ENCODE results near the gene MYO6.

The MYO6 gene

DNA sequence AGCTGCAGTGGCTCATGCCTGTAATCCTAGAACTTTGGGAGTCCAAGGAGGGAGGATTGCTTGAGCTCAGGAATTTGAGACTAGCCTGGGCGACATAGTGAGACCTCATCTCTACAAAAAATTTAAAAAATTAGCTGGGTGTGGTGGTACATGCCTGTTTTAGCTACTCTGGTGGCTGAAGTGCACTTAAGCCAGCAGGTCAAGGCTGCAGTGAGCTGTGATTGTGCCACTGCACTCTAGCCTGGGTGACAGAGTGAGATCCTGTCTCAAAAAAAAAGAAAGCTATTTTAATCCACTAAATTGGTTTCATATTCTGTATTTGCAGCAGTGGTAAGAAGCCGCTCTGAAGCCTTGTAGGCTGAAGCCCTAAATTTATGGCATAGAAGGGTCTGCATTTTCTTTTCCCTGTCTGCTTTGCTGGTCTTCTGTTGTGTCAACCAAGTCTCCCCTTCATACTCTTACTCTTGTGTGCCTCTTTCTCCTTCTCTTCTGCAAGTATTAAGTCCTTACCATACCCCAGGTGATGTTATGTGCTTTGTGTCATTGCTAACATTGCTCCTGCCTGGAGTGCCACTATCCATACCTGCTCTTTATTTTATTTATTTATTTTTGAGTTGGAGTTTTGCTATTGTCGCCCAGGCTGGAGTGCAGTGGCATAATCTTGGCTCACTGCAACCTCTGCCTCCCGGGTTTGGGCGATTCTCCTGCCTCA, 70.9 kb downstream of the MYO6 start:
- DNase-seq (ENCODE audit: low read depth in 2 of 2, low spot score in 1 of 2): no peak

GRCh38 chr6:75824160-75824559, 75.1 kb downstream of the MYO6 start:
- no peak for DNase-seq (ENCODE audit: low read depth in 2 of 2, low spot score in 1 of 2)

DNA sequence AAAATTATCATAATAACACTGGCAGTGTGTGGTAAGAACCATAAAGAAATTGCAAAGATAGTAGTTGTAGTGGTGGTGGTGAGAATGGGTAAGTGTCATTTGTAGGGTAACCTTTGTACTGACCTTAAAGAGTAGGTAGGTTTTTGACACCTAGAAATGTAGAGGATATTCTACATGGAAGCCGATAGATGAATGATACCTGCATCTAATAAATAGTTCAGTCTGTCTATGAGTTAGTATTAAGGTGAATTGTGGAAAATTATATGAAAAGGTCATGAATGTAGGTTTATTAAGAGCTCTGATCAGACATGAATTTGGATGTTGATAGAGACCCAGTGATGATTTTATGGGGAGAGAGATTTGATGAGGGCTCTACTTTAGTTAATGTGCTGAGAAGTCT, 78.1 kb downstream of the MYO6 start:
- no peak for DNase-seq (ENCODE audit: low read depth in 2 of 2, low spot score in 1 of 2)

GRCh38 chr6:75830959-75831885, 82.2 kb downstream of the MYO6 start:
- DNase-seq (ENCODE audit: low read depth in 2 of 2, low spot score in 1 of 2): no peak

GRCh38 chr6:75834447-75834846, 85.4 kb downstream of the MYO6 start:
- DNase-seq (ENCODE audit: low read depth in 2 of 2, low spot score in 1 of 2): no peak

- DNase-seq (ENCODE audit: low read depth in 2 of 2, low spot score in 1 of 2): no peak
Measured at GRCh38 chr6:75842191-75842590, 93.2 kb downstream of the MYO6 start.

GRCh38 chr6:75842732-75843131, 93.7 kb downstream of the MYO6 start:
- no peak for DNase-seq (ENCODE audit: low read depth in 2 of 2, low spot score in 1 of 2)

DNA sequence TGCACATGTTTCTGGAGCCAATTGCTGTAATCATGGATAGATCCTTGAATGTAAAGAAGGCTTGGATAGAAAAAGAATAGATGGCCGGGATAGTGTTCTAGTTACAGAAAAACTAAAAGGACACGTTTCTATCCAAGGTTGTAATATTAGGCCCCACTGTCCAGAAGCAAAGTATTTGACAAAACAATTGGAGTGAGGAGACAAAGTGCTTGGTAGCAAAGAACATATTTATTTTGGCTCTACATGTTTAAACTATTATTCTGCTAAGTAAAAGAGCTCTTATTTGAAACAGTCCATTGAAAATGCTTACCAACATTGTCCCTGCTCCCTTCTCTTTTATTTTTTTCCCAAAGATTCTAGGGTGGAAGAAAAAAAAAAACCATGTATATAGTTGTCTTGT, 94.4 kb downstream of the MYO6 start:
- DNase-seq (ENCODE audit: low read depth in 2 of 2, low spot score in 1 of 2): no peak

DNA sequence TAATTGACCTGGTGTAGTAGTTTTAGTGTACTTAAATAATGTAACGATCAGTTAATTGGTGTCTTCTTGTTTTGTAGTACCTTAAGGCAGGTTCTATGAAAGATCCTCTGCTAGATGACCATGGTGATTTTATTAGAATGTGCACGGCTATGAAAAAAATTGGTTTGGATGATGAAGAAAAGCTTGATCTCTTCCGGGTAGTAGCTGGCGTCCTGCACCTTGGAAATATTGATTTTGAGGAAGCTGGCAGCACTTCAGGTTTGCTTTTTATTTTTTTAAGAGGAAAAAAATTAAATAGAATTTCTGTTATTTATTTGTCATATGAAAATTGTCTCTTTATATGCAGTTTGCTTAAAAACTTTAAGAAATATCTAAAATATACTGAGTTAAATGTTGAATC, 99.2 kb downstream of the MYO6 start:
- no peak for DNase-seq (ENCODE audit: low read depth in 2 of 2, low spot score in 1 of 2)

GRCh38 chr6:75849329-75850025, 100.4 kb downstream of the MYO6 start:
- no peak for DNase-seq (ENCODE audit: low read depth in 2 of 2, low spot score in 1 of 2)

GRCh38 chr6:75850026-75850833, 101.2 kb downstream of the MYO6 start:
- DNase-seq (ENCODE audit: low read depth in 2 of 2, low spot score in 1 of 2): no peak

DNA sequence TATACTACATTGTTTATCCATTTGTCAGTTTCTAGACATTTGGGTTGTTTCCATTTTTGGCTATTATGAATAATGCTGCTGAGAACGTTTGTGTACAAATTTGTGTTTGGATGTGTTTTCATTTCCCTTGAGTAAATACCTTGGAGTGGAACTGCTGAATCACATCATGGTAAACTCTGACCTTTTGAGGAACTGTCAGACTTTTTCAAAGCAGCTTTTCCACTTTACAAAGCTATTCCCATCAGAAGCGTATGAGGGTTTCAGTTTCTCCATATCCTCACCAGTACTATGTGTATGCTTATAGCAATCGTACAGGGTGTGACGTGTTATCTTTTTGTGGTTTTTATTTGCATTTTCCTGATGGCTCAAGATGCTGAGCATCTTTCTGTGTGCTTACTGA, 103.7 kb downstream of the MYO6 start:
- no peak for DNase-seq (ENCODE audit: low read depth in 2 of 2, low spot score in 1 of 2)

- no peak for DNase-seq (ENCODE audit: low read depth in 2 of 2, low spot score in 1 of 2)
Measured at GRCh38 chr6:75853806-75854205, 104.8 kb downstream of the MYO6 start.

GRCh38 chr6:75855052-75855451, 106.0 kb downstream of the MYO6 start:
- no peak for DNase-seq (ENCODE audit: low read depth in 2 of 2, low spot score in 1 of 2)

GRCh38 chr6:75856902-75857301, 107.9 kb downstream of the MYO6 start:
- no peak for DNase-seq (ENCODE audit: low read depth in 2 of 2, low spot score in 1 of 2)

DNA sequence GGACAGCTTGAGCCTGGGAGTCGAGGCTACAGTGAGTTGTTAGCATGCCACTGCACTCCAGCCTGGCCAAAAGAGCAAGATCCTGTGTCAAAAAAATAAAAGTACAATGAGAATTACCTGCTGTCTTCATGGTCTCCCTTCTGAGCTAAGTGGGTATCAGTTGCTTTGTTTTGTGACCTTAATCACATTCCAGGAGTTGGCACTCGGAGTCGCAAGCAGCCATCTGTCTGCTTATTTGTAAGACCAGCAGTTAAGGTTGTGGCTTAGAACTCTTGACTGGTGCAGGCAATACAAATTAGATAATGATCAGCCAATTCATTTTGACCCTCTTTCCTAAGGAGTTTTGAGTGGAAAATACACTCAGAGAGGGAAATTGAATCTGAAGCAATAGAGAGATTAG, 114.0 kb downstream of the MYO6 start:
- DNase-seq (ENCODE audit: low read depth in 2 of 2, low spot score in 1 of 2): no peak

DNA sequence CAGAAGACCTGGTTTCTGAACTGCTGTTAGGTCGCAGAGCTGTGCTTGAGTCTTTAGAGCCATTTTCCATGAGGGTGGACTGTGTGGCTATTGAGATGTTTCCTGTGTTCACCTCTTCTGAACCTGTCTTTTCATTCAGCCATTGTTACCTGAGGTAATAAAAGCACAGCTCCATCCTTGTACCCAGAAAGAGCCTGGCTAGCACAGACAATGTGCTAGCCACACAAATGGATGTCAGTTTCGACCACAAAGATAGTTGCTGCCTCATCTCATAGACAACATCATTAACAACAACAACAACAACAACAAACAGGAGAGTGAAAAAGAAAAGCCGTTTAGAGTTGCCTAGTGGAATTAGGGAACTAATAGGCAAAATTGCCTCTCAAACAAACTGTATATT, 114.7 kb downstream of the MYO6 start:
- no peak for DNase-seq (ENCODE audit: low read depth in 2 of 2, low spot score in 1 of 2)

DNA sequence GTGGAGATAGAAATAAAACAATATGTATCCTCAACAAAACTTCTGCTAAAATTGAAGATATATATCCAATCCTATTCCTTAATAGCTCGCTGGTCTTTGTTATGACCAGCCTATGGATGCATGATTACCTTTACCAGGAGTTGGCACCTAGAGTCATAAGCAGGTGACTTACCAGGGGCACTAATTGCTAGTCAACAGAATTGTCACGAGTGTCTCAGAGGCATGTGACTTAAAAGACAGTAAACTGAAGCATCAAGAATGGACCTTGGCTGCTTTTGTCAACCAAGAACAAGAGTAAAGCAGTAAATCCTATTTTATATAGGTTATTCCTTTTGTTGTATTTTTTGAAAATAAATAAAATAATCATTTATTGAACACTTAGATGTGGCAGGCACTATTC, 115.4 kb downstream of the MYO6 start:
- DNase-seq (ENCODE audit: low read depth in 2 of 2, low spot score in 1 of 2): no peak

GRCh38 chr6:75870389-75870788, 121.3 kb downstream of the MYO6 start:
- DNase-seq (ENCODE audit: low read depth in 2 of 2, low spot score in 1 of 2): no peak

DNA sequence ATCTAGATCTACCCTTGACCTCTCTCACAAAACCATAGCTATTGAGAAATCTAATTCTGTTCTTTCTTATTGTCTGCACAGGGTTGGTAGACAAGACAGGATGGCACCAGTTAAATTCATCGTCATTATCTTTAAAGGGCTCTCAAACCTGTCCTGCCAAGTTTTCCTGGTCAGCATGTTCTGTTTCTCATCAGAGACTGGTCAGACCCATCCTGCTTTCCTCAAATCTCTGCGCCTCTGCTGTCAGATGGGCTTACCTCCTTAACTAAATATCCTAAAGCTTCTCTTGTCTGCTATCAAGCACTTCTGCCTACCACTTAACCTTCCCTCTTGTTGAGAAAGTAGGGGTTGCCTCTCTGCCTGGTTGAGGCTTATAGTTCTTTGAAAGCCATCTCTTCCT, 125.2 kb downstream of the MYO6 start:
- no peak for DNase-seq (ENCODE audit: low read depth in 2 of 2, low spot score in 1 of 2)

- DNase-seq (ENCODE audit: low read depth in 2 of 2, low spot score in 1 of 2): no peak
Measured at GRCh38 chr6:75876152-75876551, 127.1 kb downstream of the MYO6 start.

All from stimulated activated CD8-positive, alpha-beta memory T cell treated with anti-CD3 and anti-CD28 coated beads, Interleukin-4, amount 100 ng/mL, for 4 hours (primary cell).